Neutrophil (primary cell): Measurements from ENCODE around the gene S100A5.
"Not testable (repeated sequence)": the region's sequence is repeated elsewhere in the genome, so short reads cannot be mapped to it uniquely, and the experiment has no call there.

Experiments
- H3K27ac ChIP-seq: fragments of 200-600 bp; sonication (generic); 2 replicates; pipeline ENCODE4 v1.5.1; 2016; ENCODE audit warnings: mild to moderate bottlenecking, moderate library complexity
- H3K27me3 ChIP-seq: fragments of 200-600 bp; sonication (generic); 2 replicates; pipeline ENCODE4 v1.6.0; 2016; ENCODE audit warnings: mild to moderate bottlenecking
- H3K36me3 ChIP-seq: fragments of 200-600 bp; sonication (generic); 2 replicates; pipeline ENCODE4 v1.5.1; 2017
- H3K4me1 ChIP-seq, 2 experiments: fragments of 200-600 bp in 1 of 2; sonication (generic) in 1 of 2; 1 replicate in 1 of 2; 2 replicates in 1 of 2; pipeline versions ENCODE4 v1.5.1 to v1.6.1; 2013 to 2016; ENCODE audit warnings: low read depth in 1 of 2, low read length in 1 of 2, mild to moderate bottlenecking in 1 of 2, moderate library complexity in 1 of 2; ENCODE audit not compliant: control insufficient read depth in 1 of 2, insufficient read depth in 1 of 2
- H3K4me3 ChIP-seq, 2 experiments: fragments of 200-600 bp in 1 of 2; sonication (generic) in 1 of 2; 1 replicate in 1 of 2; 2 replicates in 1 of 2; pipeline ENCODE4 v1.5.1; 2013 to 2016; ENCODE audit warnings: low read depth in 1 of 2, low read length in 1 of 2, mild to moderate bottlenecking in 1 of 2, moderate library complexity in 1 of 2
- H3K9me3 ChIP-seq: fragments of 200-600 bp; sonication (generic); 2 replicates; pipeline ENCODE4 v1.5.1; 2016
- TF ChIP-seq, protein P1 (sequence below): fragments of 200-600 bp; sonication (generic); IDR thresholded peaks from 2 replicates; pipeline ENCODE4 v1.5.1; 2016; ENCODE audit warnings: antibody characterized with exemption

The S100A5 gene

GRCh38 chr1:153531638-153532037 lies 9.1 kb downstream of the S100A5 start:
- Histone ChIP-seq H3K27me3 (no peaks in the 10 kb centered on the region), H3K4me3 (no peak overlapping the region), H3K36me3 (peaks cover 14% of the 10 kb centered on the region), H3K27ac (peak overlapping the region; percentile 92), H3K9me3 (no peaks in the 10 kb centered on the region), H3K4me1 (peaks cover 53 to 68% of the 10 kb centered on the region in 2 experiments)
- TF ChIP-seq, protein P1, sequence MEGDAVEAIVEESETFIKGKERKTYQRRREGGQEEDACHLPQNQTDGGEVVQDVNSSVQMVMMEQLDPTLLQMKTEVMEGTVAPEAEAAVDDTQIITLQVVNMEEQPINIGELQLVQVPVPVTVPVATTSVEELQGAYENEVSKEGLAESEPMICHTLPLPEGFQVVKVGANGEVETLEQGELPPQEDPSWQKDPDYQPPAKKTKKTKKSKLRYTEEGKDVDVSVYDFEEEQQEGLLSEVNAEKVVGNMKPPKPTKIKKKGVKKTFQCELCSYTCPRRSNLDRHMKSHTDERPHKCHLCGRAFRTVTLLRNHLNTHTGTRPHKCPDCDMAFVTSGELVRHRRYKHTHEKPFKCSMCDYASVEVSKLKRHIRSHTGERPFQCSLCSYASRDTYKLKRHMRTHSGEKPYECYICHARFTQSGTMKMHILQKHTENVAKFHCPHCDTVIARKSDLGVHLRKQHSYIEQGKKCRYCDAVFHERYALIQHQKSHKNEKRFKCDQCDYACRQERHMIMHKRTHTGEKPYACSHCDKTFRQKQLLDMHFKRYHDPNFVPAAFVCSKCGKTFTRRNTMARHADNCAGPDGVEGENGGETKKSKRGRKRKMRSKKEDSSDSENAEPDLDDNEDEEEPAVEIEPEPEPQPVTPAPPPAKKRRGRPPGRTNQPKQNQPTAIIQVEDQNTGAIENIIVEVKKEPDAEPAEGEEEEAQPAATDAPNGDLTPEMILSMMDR = no peak

GRCh38 chr1:153527683-153528040 lies 13.1 kb downstream of the S100A5 start:
- Histone ChIP-seq H3K27me3 (no peaks in the 10 kb centered on the region), H3K4me1 (peaks cover 26 to 40% of the 10 kb centered on the region in 2 experiments), H3K27ac (no peak overlapping the region), H3K9me3 (no peaks in the 10 kb centered on the region), H3K36me3 (no peaks in the 10 kb centered on the region), H3K4me3 (no peak overlapping the region)
- TF ChIP-seq, protein P1 = no peak

- H3K9me3 ChIP-seq = no peaks in the 10 kb centered on the region
- peak overlapping the region; percentile 49 for H3K27ac ChIP-seq
Observed at GRCh38 chr1:153527023-153527682, 13.6 kb downstream of the S100A5 start.

GRCh38 chr1:153526132-153526543 lies 14.6 kb downstream of the S100A5 start:
- H3K36me3 ChIP-seq = no peaks in the 10 kb centered on the region
- H3K4me1 ChIP-seq = peaks cover 16 to 27% of the 10 kb centered on the region in 2 experiments
- peak overlapping the region; percentile 49 for H3K27ac ChIP-seq
- H3K27me3 ChIP-seq = no peaks in the 10 kb centered on the region
- H3K9me3 ChIP-seq = no peaks in the 10 kb centered on the region
- TF ChIP-seq, protein P1 = no peak
- no peak overlapping the region for H3K4me3 ChIP-seq

More at GRCh38 chr1:153527023-153527682, 13.6 kb downstream of the S100A5 start:
- Histone ChIP-seq H3K27me3 (no peaks in the 10 kb centered on the region), H3K4me3 (no peak overlapping the region), H3K36me3 (no peaks in the 10 kb centered on the region), H3K4me1 (peaks cover 21 to 35% of the 10 kb centered on the region in 2 experiments)
- TF ChIP-seq, protein P1 = no peak

DNA sequence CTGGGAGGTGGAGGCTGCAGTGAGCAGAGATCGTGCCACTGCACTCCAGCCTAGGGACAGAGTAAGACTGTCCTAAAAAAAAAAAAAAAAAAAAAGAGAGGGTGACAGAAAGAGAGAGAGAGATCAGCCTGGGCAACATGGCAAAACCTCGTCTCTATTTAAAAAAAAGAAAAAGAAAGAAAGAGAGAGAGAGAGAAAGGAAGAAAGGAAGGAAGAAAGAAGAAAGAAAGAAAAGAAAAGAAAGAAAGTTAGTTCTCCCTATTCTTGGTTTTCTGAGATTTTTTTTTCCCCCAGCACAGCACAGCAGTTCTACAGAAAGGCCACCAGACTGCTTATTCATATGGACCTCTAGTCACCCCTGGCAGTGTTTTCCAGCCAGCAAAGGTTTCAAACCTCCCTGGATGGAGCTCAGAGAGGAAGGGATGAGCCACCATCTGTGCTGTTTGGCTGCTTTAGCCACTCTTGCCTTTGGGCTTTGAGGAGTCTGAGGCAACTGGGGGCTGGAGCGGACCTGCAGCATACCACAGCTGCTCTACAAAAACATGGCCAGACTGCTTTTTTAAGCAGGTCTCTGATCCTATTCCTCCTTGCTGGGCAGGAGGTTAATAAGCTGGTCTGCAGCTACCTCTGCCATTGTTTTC lies 15.5 kb downstream of the S100A5 start:
- H3K4me3 ChIP-seq = no peak overlapping the region
- H3K4me1 ChIP-seq = peaks cover 16 to 27% of the 10 kb centered on the region in 2 experiments
- no peaks in the 10 kb centered on the region for H3K36me3 ChIP-seq
- no peak overlapping the region for H3K27ac ChIP-seq
- H3K9me3 ChIP-seq = no peaks in the 10 kb centered on the region
- TF ChIP-seq, protein P1 = no peak
- H3K27me3 ChIP-seq = no peaks in the 10 kb centered on the region

- H3K27ac ChIP-seq, H3K9me3 ChIP-seq, H3K4me3 ChIP-seq, H3K27me3 ChIP-seq, H3K36me3 ChIP-seq: not testable (repeated sequence)
- peaks cover 15 to 33% of the 10 kb centered on the region in 2 experiments for H3K4me1 ChIP-seq
Observed at GRCh38 chr1:153522353-153523048, 18.2 kb downstream of the S100A5 start.

GRCh38 chr1:153521808-153522207 lies 18.9 kb downstream of the S100A5 start:
- H3K4me3 ChIP-seq, H3K27me3 ChIP-seq, H3K9me3 ChIP-seq: not testable (repeated sequence)

More at GRCh38 chr1:153521808-153522207, 18.9 kb downstream of the S100A5 start:
- peaks cover 14 to 27% of the 10 kb centered on the region in 2 experiments for H3K4me1 ChIP-seq
- H3K27ac ChIP-seq, H3K36me3 ChIP-seq: not testable (repeated sequence)
